H1 (cell line): Measurements from ENCODE around the gene KIFC1.

ENCODE experiments used
- ATF3 ChIP-seq: IDR thresholded peaks from 2 replicates; pipeline ENCODE4 v1.6.1; 2011; ENCODE audit warnings: low read depth, mild to moderate bottlenecking, low read length; ENCODE audit not compliant: insufficient read depth
- CHD2 ChIP-seq: IDR thresholded peaks from 2 replicates; pipeline ENCODE4 v1.6.1; 2012; ENCODE audit warnings: low read length, improper control_type of control experiment
- CTCF ChIP-seq, 3 experiments: IDR thresholded peaks; 1 replicate in 2 of 3; 2 replicates in 1 of 3; pipeline versions ENCODE4 v1.5.1 to v1.6.1; 2011; ENCODE audit warnings: low read length in 3 of 3, mild to moderate bottlenecking in 3 of 3, inconsistent platforms in 2 of 3, low read depth in 1 of 3, moderate library complexity in 1 of 3; ENCODE audit not compliant: insufficient read depth in 1 of 3; ENCODE audit errors: control extremely low read depth in 1 of 3
- HDAC6 ChIP-seq: IDR thresholded peaks from one replicate; pipeline ENCODE4 v1.7.1; 2012; ENCODE audit warnings: low read depth, mild to moderate bottlenecking, inconsistent platforms, low read length, moderate library complexity
- MAX ChIP-seq: IDR thresholded peaks from 2 replicates; pipeline ENCODE4 v1.6.1; 2012; ENCODE audit warnings: inconsistent platforms
- POLR2AphosphoS5 ChIP-seq: IDR thresholded peaks from 2 replicates; pipeline ENCODE4 v1.6.1; 2011; ENCODE audit warnings: low read depth, low read length
- TAF1 ChIP-seq: IDR thresholded peaks from 2 replicates; pipeline ENCODE4 v1.6.1; 2011; ENCODE audit warnings: mild to moderate bottlenecking, low read depth, low read length
- YY1 ChIP-seq: IDR thresholded peaks from 2 replicates; pipeline ENCODE4 v1.6.1; 2011; ENCODE audit warnings: low read depth, mild to moderate bottlenecking, low read length

- TF ChIP-seq HDAC6, result no peak
- TF ChIP-seq CTCF (IDR thresholded peaks at IDR 0.05; ENCODE audit: control extremely low read depth in 1 of 3, insufficient read depth in 1 of 3, low read depth in 1 of 3, low read length in 3 of 3), result no peak
- TF ChIP-seq ATF3, result no peak
- TF ChIP-seq MAX, result no peak
- TF ChIP-seq TAF1, result no peak
- TF ChIP-seq CHD2, result no peak
- TF ChIP-seq YY1, result no peak
- TF ChIP-seq POLR2AphosphoS5, result no peak
These were observed 67.1 kb downstream of the KIFC1 start for GRCh38 chr6:33458676-33459075.
